HG02588 (cell line): Measurements from ENCODE around the gene STARD3NL.
"Not testable (repeated sequence)": the region's sequence is repeated elsewhere in the genome, so short reads cannot be mapped to it uniquely, and the experiment has no call there.

Source experiments
- ATAC-seq: cut with Tn5 transposase; IDR thresholded peaks from one replicate; pipeline ENCODE4 v1.9.1; 2021; ENCODE audit warnings: mild to moderate bottlenecking, moderate library complexity; ENCODE audit not compliant: unreplicated experiment

STARD3NL gene

GRCh38 chr7:38262545-38262944 lies 84.5 kb downstream of the STARD3NL start:
- no peak for ATAC-seq

GRCh38 chr7:38263274-38263673 lies 85.2 kb downstream of the STARD3NL start:
- not testable (repeated sequence) for ATAC-seq

GRCh38 chr7:38264602-38265001 lies 86.6 kb downstream of the STARD3NL start:
- ATAC-seq: not testable (repeated sequence)

- not testable (repeated sequence) for ATAC-seq
Observed at GRCh38 chr7:38265958-38266357, 87.9 kb downstream of the STARD3NL start.

GRCh38 chr7:38269704-38270346 lies 91.8 kb downstream of the STARD3NL start:
- not testable (repeated sequence) for ATAC-seq

- ATAC-seq: not testable (repeated sequence)
Observed at GRCh38 chr7:38270405-38270804, 92.4 kb downstream of the STARD3NL start.

- no peak for ATAC-seq
Observed at GRCh38 chr7:38273286-38273995, 95.4 kb downstream of the STARD3NL start, which contains the start of gene TARP. Gene TARP, minus strand, starts transcription at chr7:38273636.

GRCh38 chr7:38274486-38274885 lies 96.4 kb downstream of the STARD3NL start:
- ATAC-seq: no peak

- ATAC-seq: no peak
Observed at GRCh38 chr7:38274927-38275620, 97.0 kb downstream of the STARD3NL start.

GRCh38 chr7:38276096-38276877 lies 98.2 kb downstream of the STARD3NL start:
- no peak for ATAC-seq

- no peak for ATAC-seq
Observed at GRCh38 chr7:38280000-38280399, 102.0 kb downstream of the STARD3NL start.
